COLO668 (cell line): ENCODE results near the gene PRRC2B.
"Not testable (repeated sequence)": the region's sequence is repeated elsewhere in the genome, so short reads cannot be mapped to it uniquely, and the experiment has no call there.

ENCODE experiments used
- DNase-seq: peaks from one replicate; lab custom pipeline; 2025; ENCODE audit not compliant: unreplicated experiment; lab: John Stamatoyannopoulos, UW

Gene PRRC2B

GRCh38 chr9:131467214-131467935 lies 73.5 kb downstream of the PRRC2B start:
- DNase-seq: peak; percentile 38

DNA sequence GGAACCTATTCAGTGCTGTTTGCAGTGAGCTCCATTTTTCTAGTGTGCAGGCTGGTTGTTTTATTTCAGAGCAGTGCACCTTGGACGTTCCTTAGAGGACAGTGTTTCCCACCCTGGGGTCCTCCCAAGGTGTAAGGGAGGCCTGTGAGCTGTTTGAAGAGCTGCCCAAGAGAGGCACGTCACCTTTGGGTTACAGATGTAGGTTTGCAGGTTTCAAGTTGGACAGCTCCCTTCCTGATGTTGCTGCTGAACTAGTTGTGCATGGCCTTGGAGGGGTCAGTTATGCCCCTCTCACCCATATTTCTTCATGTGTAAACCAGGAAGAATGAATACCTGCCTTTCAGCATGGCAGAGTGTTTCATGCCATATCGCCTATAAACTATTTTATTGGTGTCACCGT lies 74.1 kb downstream of the PRRC2B start:
- DNase-seq: no peak

- no peak for DNase-seq
Measured at GRCh38 chr9:131469356-131469755, 75.5 kb downstream of the PRRC2B start.

- no peak for DNase-seq
Measured at GRCh38 chr9:131469951-131470350, 76.1 kb downstream of the PRRC2B start.

DNA sequence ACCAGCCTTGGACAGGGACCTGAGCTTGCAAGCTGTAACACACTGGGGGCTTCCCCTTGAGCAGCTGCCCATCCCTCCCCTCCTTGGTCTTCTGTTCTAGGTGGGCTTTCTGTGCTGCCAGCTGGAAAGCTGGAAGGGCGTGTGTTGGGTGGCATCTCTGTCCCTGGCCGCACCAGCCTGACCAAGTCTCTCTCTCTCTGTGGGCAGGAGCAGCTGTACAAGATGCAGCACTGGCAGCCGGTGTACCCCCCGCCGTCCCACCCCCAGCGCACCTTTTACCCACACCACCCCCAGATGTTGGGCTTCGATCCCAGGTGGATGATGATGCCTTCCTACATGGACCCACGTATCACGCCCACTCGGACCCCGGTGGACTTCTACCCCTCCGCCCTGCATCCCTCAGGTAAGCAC lies 76.7 kb downstream of the PRRC2B start:
- no peak for DNase-seq

- not testable (repeated sequence) for DNase-seq
Measured at GRCh38 chr9:131472085-131472484, 78.2 kb downstream of the PRRC2B start.

DNA sequence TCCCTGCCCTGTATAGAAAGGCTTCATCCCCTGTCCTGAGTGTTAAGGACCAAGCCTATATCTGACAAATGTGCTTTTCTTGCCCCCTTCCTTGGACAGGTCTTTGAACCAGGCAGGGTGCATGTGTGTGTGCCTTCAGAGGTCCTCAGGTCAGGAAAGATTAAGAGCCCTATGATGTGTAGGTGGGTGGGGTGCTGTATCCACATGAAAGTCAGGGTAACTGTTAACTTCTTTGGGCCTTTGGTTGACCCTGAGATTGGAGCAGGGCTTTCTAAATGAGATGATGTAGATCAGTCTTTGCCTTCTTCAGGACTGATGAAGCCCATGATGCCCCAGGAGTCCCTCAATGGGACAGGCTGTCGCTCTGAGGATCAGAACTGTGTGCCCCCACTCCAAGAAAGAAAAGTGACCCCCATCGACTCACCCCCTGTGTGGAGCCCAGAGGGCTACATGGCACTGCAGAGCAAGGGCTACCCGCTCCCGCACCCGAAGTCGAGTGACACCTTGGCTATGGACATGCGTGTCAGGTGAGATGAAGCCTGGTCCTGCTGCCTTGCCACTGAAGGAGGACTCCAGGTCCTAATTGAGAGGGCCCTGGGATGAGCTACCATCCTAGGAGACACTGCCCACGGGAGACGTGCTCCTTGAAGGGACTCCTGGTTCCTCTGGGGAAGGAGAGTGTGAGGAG lies 79.5 kb downstream of the PRRC2B start:
- DNase-seq: no peak

GRCh38 chr9:131473891-131474290 lies 80.0 kb downstream of the PRRC2B start:
- DNase-seq: no peak

DNA sequence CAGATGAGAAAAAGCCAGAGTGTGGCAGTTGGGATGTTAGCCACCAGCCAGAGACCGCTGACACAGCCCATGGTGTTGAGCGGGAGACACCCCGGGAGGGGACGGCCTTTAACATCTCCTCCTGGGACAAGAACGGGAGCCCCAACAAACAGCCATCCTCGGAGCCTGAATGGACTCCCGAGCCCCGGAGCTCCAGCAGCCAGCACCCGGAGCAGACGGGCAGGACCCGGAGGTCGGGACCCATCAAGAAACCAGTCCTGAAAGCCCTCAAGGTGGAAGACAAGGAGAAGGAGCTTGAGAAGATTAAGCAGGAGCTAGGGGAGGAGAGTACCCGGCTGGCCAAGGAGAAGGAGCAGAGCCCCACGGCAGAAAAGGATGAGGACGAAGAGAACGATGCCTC lies 80.8 kb downstream of the PRRC2B start:
- no peak for DNase-seq

- no peak for DNase-seq
Measured at GRCh38 chr9:131475111-131475955, 81.4 kb downstream of the PRRC2B start.

DNA sequence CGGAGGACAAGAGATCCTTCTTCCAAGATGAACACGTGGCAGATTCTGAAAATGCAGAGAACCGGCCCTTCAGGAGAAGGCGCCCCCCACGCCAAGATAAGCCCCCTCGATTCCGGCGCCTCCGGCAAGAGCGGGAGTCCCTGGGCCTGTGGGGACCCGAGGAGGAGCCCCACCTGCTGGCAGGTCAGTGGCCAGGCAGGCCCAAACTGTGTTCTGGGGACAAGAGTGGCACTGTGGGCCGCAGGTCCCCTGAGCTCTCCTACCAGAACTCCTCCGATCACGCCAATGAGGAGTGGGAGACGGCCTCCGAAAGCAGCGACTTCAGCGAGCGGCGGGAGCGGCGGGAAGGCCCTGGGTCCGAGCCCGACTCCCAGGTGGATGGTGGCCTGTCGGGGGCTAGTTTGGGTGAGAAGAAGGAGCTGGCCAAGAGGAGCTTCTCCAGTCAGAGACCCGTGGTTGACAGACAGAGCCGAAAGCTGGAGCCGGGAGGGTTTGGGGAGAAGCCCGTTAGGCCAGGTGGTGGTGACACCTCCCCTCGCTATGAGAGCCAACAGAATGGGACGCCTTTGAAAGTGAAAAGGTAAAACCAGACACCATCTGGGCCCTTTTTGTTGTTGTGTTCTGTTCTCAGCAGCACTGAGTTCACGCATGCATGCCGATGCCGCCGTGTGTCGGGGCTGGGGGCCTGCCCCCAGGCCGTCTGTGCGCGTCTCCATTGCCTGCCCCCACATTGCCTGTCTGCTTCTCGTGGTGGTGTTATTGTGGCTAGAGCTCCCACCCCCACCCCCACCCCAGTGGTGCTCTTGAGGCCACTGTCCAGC lies 82.3 kb downstream of the PRRC2B start:
- DNase-seq: no peak

GRCh38 chr9:131476777-131477345 lies 83.0 kb downstream of the PRRC2B start:
- no peak for DNase-seq

DNA sequence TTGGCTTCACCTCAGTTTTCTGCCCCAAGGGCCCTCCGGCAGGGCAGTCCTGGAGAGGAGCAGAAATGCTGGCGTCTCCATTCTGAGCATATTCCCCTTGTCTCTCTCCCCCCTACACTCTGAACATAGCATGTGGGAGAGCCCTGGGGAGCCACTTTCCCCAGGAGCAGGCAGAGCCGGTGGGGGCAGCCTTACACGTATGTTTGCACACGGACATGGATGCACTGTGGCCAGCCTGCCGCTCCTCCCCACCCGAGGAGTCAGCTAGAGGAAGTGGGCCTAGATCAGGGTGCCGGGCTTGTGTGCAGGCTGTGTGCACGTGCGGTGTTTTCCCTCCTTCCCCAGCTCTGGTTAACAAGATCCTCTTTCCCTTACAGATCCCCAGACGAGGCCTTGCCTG lies 83.5 kb downstream of the PRRC2B start:
- no peak for DNase-seq

- no peak for DNase-seq
Measured at GRCh38 chr9:131477816-131478419, 84.0 kb downstream of the PRRC2B start.

DNA sequence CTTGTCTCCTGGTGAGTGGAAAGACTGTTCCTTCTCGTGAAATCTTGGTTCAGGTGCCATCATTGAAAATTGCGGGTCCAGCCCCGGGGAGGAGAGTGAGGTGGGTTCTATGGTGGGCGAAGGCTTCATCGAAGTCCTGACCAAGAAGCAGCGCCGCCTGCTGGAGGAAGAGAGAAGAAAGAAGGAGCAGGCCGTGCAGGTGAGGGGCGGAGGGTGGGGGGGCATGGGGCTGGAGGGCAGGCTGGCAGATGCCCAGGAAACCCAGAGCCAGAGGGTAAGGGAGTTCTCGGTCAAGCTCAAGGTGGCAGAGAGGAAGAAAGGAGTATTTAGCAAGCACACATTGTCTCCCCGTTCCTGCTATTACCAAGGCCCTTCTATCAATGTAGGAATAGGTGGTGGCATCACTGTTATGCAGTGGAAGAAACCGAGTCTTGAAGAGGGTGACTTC lies 84.6 kb downstream of the PRRC2B start:
- DNase-seq: peak; percentile 61

GRCh38 chr9:131478911-131479310 lies 85.0 kb downstream of the PRRC2B start:
- DNase-seq: no peak

GRCh38 chr9:131480258-131480657 lies 86.4 kb downstream of the PRRC2B start:
- no peak for DNase-seq

GRCh38 chr9:131481441-131482342 lies 87.8 kb downstream of the PRRC2B start:
- DNase-seq: no peak
